DND-41 (cell line): Measurements from ENCODE around the gene KLHL20.

Experiments used
- EZH2 ChIP-seq: IDR thresholded peaks from 3 replicates; pipeline ENCODE4 v1.6.1; 2012; ENCODE audit warnings: borderline replicate concordance, low read depth, mild to moderate bottlenecking, moderate library complexity, low read length, inconsistent platforms; ENCODE audit not compliant: severe bottlenecking
- TF ChIP-seq, protein P1 (sequence below): IDR thresholded peaks from 2 replicates; pipeline ENCODE4 v1.5.1; 2012; ENCODE audit warnings: borderline replicate concordance, low read length, moderate library complexity, mild to moderate bottlenecking; ENCODE audit not compliant: poor library complexity, severe bottlenecking; ENCODE audit errors: extremely low read depth

DNA sequence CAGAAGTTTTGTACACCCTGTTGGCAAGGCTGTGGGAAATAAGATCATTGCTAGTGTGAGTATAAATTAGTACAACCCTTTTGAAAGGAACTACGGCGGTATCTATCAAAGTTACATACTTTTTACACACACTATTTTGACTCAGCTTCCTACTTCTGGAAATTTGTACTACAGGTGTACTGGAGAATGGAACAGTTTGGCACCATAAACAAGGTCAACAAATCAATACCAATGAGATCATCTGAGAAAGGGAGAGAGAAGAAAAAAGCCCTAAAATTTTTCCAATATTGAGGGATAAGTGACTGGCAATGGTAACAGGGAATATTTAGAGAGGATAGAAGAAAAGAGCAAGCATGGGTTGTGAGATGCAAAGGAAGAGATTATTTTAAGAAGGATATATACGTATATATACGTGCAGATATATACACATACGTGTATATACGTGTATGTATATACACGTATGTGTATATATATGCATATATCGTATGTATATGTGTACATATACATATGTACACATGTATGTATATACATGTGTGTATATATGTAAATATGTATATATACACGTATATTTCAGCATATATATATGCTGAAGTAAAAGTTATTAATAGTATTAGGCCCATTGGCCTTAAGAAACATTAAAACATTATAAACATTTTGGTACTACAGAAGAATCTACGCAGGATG is 27.6 kb downstream of the KLHL20 start:
- TF ChIP-seq, protein P1, sequence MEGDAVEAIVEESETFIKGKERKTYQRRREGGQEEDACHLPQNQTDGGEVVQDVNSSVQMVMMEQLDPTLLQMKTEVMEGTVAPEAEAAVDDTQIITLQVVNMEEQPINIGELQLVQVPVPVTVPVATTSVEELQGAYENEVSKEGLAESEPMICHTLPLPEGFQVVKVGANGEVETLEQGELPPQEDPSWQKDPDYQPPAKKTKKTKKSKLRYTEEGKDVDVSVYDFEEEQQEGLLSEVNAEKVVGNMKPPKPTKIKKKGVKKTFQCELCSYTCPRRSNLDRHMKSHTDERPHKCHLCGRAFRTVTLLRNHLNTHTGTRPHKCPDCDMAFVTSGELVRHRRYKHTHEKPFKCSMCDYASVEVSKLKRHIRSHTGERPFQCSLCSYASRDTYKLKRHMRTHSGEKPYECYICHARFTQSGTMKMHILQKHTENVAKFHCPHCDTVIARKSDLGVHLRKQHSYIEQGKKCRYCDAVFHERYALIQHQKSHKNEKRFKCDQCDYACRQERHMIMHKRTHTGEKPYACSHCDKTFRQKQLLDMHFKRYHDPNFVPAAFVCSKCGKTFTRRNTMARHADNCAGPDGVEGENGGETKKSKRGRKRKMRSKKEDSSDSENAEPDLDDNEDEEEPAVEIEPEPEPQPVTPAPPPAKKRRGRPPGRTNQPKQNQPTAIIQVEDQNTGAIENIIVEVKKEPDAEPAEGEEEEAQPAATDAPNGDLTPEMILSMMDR, result no peak
- TF ChIP-seq EZH2, result no peak
